ENCODE data around the gene LRRC56. TPM values are rescaled to one million over a fixed set of nuclear protein-coding genes. Genes with fewer than 3 reads are reported as not detected.

LRRC56 gene
- total RNA-seq, 1 experiment from 2014 or later = 3.4 TPM

GRCh38 chr11:488579-488978 lies 48.7 kb upstream of the LRRC56 start:
- peaks cover 2% of the 10 kb centered on the region for H3K79me1 ChIP-seq (ENCODE audit: insufficient read depth, low read depth, low read length, poor library complexity, severe bottlenecking)
- H3K27ac ChIP-seq (ENCODE audit: insufficient read length, low read depth, low read length) = no peak overlapping the region
- H2BK12ac ChIP-seq (ENCODE audit: insufficient read length, low read depth, low read length) = no peak overlapping the region
- no peak overlapping the region for H4K8ac ChIP-seq (replicated peaks; ENCODE audit: insufficient read length, low read depth, low read length)
- no peak overlapping the region for H3K56ac ChIP-seq (ENCODE audit: insufficient read length, low read depth, low read length)
- no peak overlapping the region for H3K23ac ChIP-seq (ENCODE audit: insufficient read length, low read depth, low read length)
- H3K4me3 Mint-ChIP-seq = no peak overlapping the region; a peak in 1 of 5 replicates
- no peak overlapping the region for H3K18ac ChIP-seq (ENCODE audit: insufficient read length, low read depth, low read length)
- H2AFZ ChIP-seq (ENCODE audit: low read length) = no peak overlapping the region
- no peak overlapping the region for H3K9ac ChIP-seq (ENCODE audit: extremely low read depth, insufficient read length, low read length)
- no peak overlapping the region for H2BK5ac ChIP-seq (ENCODE audit: insufficient read length, low read length)
- peaks cover 6 to 19% (median 17%) of the 10 kb centered on the region in 3 experiments for H3K36me3 Mint-ChIP-seq (ENCODE audit: insufficient read depth in 1 of 3, low read depth in 3 of 3)
- no peaks in the 10 kb centered on the region for H4K20me1 ChIP-seq (ENCODE audit: control insufficient read depth, insufficient read depth, insufficient read length)
- H3K27me3 Mint-ChIP-seq (ENCODE audit: low read depth) = no peaks in the 10 kb centered on the region
- H2BK15ac ChIP-seq (ENCODE audit: low read depth, low read length) = no peak overlapping the region
- H3K14ac ChIP-seq (ENCODE audit: insufficient read depth, low read length) = no peak overlapping the region
- H4K5ac ChIP-seq (ENCODE audit: insufficient read length, low read depth, low read length) = no peak overlapping the region
- H3K79me2 ChIP-seq (ENCODE audit: insufficient read depth, low read length) = no peaks in the 10 kb centered on the region; the same call in 1 of the 2 replicates
- H3T11ph ChIP-seq (ENCODE audit: low read length) = no peak overlapping the region
- H3K23me2 ChIP-seq (ENCODE audit: insufficient read length, low read depth, low read length, poor library complexity, severe bottlenecking) = peaks cover 3% of the 10 kb centered on the region
- WGBS (ENCODE audit: extremely low coverage, insufficient read length, low lambda C conversion rate) = no CpG with 5 or more reads among the region's 19 CpGs
- H4K91ac ChIP-seq (ENCODE audit: insufficient read length, low read depth, low read length) = no peak overlapping the region
- H3K9me3 Mint-ChIP-seq = no peaks in the 10 kb centered on the region
- peak overlapping the region in 1 of 3 experiments; percentile 70; a peak in 1 of 7 replicates for H3K27ac Mint-ChIP-seq
- TF ChIP-seq CTCF (conservative IDR thresholded peaks at IDR 0.05) = no peak
- DNase-seq = no peak
- no peaks in the 10 kb centered on the region for H3K9me3 ChIP-seq (ENCODE audit: control insufficient read depth, low read depth, low read length)
- no peak overlapping the region for H2BK20ac ChIP-seq (ENCODE audit: low read depth, low read length, poor library complexity, severe bottlenecking)
- no peak overlapping the region for H2AK5ac ChIP-seq (ENCODE audit: insufficient read length, low read length)
- no peaks in the 10 kb centered on the region for H3K4me1 Mint-ChIP-seq
- H2BK120ac ChIP-seq (ENCODE audit: low read depth, low read length, poor library complexity, severe bottlenecking) = no peak overlapping the region
- H3K4ac ChIP-seq (ENCODE audit: low read depth, low read length) = no peak overlapping the region
- no peaks in the 10 kb centered on the region for H3K4me1 ChIP-seq (ENCODE audit: insufficient read depth, low read length)
- H3K4me2 ChIP-seq (ENCODE audit: insufficient read depth, insufficient read length, low read length) = no peak overlapping the region
- H3K27me3 ChIP-seq (ENCODE audit: insufficient read depth, low read length) = no peaks in the 10 kb centered on the region
